Activated CD4-positive, alpha-beta T cell treated with anti-CD3 and anti-CD28 coated beads, Interleukin-2, amount 10 ng/mL, durations not matched to agents 7 days and 5 days (primary cell): ENCODE measurements around the gene MARCHF6. TPM values are rescaled to one million over a fixed set of nuclear protein-coding genes. Genes with fewer than 3 reads are reported as not detected.
"Not testable (repeated sequence)": the region's sequence is repeated elsewhere in the genome, so short reads cannot be mapped to it uniquely, and the experiment has no call there.

ENCODE experiments used
- CTCF ChIA-PET: fragments of 350-600 bp; sonication (Branson Sonifier 250); formaldehyde crosslinking; loops from one replicate; lab custom pipeline; 2021; ENCODE audit warnings: antibody characterized with exemption; lab: Charles Lee
- POLR2A ChIA-PET: fragments of 350-600 bp; sonication (Branson Sonifier 250); formaldehyde crosslinking; loops from one replicate; lab custom pipeline; 2021; ENCODE audit warnings: antibody characterized with exemption; lab: Charles Lee
- DNase-seq: peaks from one replicate; pipeline ENCODE4 v3.0.0-alpha.2; 2020
- H3K27ac Mint-ChIP-seq: one replicate; pipeline ENCODE4 v1.8.0; 2021; ENCODE audit warnings: mild to moderate bottlenecking, moderate library complexity, mixed read lengths
- H3K27me3 Mint-ChIP-seq: one replicate; pipeline ENCODE4 v1.8.0; 2021; ENCODE audit warnings: mixed read lengths
- H3K36me3 Mint-ChIP-seq: one replicate; pipeline ENCODE4 v1.8.0; 2021; ENCODE audit warnings: low read depth, mixed read lengths
- H3K4me1 Mint-ChIP-seq: one replicate; pipeline ENCODE4 v1.8.0; 2021; ENCODE audit warnings: mixed read lengths
- H3K4me3 Mint-ChIP-seq: one replicate; pipeline ENCODE4 v1.8.0; 2021; ENCODE audit warnings: mild to moderate bottlenecking, moderate library complexity, mixed read lengths
- H3K9me3 Mint-ChIP-seq: one replicate; pipeline ENCODE4 v1.8.0; 2021; ENCODE audit warnings: mixed read lengths
- total RNA-seq, 2 experiments: library from RNA; stranded (reverse); gene quantifications; one replicate each; pipeline ENCODE4 v1.2.3, GENCODE V29; 2021

MARCHF6 gene
- total RNA-seq, 2 experiments from 2014 or later: 84.7 to 93.6 TPM

DNA sequence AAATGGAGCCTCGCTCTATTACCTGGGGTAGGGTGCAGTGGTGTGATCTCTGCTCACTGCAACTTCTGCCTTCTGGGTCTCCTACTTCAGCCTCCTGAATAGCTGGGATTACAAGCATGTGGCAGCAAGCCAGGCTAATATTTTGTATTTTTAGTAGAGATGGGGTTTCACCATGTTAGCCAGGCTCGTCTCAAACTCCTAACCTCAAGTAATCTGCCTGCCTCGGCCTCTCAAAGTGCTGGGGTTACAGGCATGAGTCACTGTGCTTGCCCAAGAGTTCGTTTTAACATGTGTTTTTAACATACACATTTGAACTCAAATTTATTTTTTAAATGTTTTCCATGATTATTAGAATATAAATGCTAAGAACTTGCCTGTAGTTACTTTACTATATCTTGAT, 34.2 kb downstream of the MARCHF6 start:
- no peaks in the 10 kb centered on the region for H3K4me1 Mint-ChIP-seq
- peaks cover 43% of the 10 kb centered on the region for H3K36me3 Mint-ChIP-seq
- no peak for DNase-seq
- H3K4me3 Mint-ChIP-seq: no peak overlapping the region
- POLR2A ChIA-PET: no interaction called here
- H3K27me3 Mint-ChIP-seq: no peaks in the 10 kb centered on the region
- H3K27ac Mint-ChIP-seq: no peak overlapping the region
- no peaks in the 10 kb centered on the region for H3K9me3 Mint-ChIP-seq
- CTCF ChIA-PET: no interaction called here

DNA sequence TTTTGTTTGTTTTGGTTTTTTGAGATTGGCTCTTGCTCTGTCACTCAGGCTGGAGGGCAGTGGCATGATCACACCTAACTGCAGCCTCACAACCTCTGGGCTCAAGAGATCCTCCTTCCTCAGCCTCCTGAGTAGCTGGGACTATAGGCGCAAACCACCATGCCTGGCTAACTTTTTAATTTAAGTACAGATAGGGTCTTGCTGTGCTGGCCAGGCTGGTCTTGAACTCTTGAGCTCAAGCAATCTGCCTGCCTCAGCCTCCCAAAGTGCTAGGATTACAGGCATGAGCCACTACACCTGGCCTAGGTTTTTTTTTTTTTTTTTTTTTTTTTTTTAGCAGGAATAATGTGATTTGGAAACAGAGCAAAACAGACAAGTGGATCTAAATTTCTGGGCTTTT, 37.6 kb downstream of the MARCHF6 start:
- ChIA-PET POLR2A (no interaction called here), CTCF (interaction anchor here (0.6 kb wide), 1 partner anchor 95 kb away, joined by 3 read pairs; no protein-coding TSS in a partner anchor)
- Mint-ChIP-seq H3K4me1 (no peaks in the 10 kb centered on the region), H3K4me3 (no peak overlapping the region), H3K36me3 (peaks cover 47% of the 10 kb centered on the region), H3K27ac (no peak overlapping the region), H3K27me3 (no peaks in the 10 kb centered on the region), H3K9me3 (no peaks in the 10 kb centered on the region)
- DNase-seq: no peak

DNA sequence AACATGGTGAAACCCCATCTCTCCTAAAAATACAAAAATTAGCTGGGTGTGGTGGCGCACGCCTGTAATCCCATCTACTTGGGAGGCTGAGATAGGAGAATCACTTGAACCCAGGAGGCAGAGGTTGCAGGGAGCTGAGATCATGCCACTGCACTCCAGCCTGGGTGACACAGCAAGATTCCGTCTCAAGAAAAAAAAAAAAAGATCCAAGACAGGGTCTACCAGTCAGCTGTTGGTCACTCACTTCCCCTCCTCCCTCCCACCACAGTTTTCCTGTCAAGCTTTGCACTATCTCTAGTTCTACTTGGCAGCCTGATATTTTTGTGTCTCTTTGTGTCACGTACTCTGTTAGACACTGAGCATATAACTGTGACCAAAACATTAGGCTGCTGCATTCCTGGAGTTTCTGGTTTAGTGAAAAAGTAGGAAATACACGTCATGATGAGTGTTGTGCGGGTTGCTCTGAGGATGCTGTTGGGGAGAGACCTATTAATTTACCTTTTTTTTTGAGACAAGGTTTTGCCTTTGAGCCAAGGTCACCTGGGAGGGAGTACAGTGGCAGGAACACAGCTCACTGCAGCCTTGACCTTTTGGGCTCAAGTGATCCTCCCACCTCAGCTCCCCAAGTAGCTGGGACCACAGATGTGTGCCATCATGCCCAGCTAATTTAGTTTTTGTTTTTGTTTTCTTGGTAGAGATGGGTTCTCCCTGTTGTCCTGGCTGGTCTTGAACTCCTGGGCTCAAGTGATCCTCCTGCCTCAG, 39.3 kb downstream of the MARCHF6 start:
- not testable (repeated sequence) for H3K9me3 Mint-ChIP-seq, H3K4me3 Mint-ChIP-seq, H3K27me3 Mint-ChIP-seq, DNase-seq, H3K27ac Mint-ChIP-seq, H3K4me1 Mint-ChIP-seq
- H3K36me3 Mint-ChIP-seq: peaks cover 49% of the 10 kb centered on the region
- CTCF ChIA-PET: interaction anchor here (0.7 kb wide), 1 partner anchor 22 kb away, joined by 4 read pairs; no protein-coding TSS in a partner anchor
- POLR2A ChIA-PET: interaction anchor here (0.7 kb wide), 1 partner anchor 116 kb away, joined by 4 read pairs; no protein-coding TSS in a partner anchor

DNA sequence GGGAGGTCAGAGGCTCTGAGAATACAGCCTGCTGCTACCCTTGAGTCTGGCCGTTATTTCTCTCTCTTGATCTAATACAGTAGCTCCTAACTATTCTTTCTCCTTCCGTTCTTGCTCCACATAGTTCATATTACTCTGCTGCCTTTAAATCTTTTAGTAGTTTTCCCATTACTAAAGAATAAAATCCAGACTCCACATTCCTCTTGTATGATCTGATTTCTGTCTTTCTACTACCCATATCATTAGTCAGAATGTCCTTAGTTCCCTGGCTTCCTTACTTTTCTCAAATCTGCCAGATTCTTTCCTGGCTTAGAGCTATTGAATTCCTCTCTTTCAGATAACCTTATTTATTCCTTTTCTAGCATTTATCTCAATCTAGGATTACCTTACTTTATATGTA, 40.0 kb downstream of the MARCHF6 start:
- POLR2A ChIA-PET: no interaction called here
- H3K36me3 Mint-ChIP-seq: peaks cover 46% of the 10 kb centered on the region

DNA sequence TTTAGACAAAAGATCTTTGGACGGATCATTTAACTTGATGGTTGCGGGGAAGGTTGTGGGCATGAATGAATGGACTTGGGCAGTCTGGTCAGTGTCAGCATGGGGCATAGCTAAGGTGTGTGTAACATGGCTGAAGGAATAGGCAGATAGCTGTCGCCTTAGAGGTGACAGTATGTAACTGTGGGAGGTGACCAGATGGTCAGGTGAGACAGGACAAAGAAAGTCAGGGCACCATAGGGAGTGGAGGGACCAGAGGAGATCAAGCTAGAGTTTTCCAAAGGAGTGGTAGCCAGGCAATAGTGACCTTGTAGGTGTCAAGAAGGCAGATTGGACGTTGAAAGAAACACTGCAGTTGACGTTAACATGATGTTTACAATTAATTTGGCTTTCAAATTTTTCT, 43.1 kb downstream of the MARCHF6 start:
- peaks cover 38% of the 10 kb centered on the region for H3K36me3 Mint-ChIP-seq
- H3K4me1 Mint-ChIP-seq: peaks cover 10% of the 10 kb centered on the region
- ChIA-PET POLR2A (no interaction called here), CTCF (interaction anchor here (0.6 to 0.7 kb wide), 2 partner anchors 269 to 301 kb away, joined by 3 read pairs; no protein-coding TSS in a partner anchor)
- no peaks in the 10 kb centered on the region for H3K9me3 Mint-ChIP-seq
- no peak for DNase-seq
- H3K27ac Mint-ChIP-seq: no peak overlapping the region
- no peaks in the 10 kb centered on the region for H3K27me3 Mint-ChIP-seq
- no peak overlapping the region for H3K4me3 Mint-ChIP-seq

More for the DNA sequence above, 40.0 kb downstream of the MARCHF6 start:
- Mint-ChIP-seq H3K27ac (no peak overlapping the region), H3K27me3 (no peaks in the 10 kb centered on the region), H3K4me3 (no peak overlapping the region), H3K9me3 (no peaks in the 10 kb centered on the region), H3K4me1 (no peaks in the 10 kb centered on the region)
- no peak for DNase-seq
- CTCF ChIA-PET: interaction anchor here (0.7 kb wide), 2 partner anchors 21 to 22 kb away, joined by 3 to 4 read pairs; no protein-coding TSS in a partner anchor

DNA sequence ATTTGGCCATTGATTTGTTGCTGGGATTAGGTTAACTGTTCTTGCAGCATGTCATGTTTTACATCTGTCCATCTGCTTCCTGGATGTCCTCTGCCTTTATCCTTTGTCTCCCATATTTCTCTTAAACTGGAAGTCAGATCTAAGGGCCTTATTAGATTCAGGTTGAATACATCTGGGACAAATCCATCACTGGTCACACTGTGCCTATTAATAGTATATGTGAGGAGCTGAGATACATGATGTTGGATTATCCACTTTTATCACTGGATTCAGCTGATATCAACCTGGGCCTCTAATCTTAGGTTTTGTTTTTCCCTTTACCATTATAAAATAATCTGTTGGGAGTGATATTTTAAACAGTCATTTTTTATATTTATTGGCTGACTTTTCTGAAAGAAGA, 46.3 kb downstream of the MARCHF6 start:
- POLR2A ChIA-PET: no interaction called here
- H3K27me3 Mint-ChIP-seq: no peaks in the 10 kb centered on the region

DNA sequence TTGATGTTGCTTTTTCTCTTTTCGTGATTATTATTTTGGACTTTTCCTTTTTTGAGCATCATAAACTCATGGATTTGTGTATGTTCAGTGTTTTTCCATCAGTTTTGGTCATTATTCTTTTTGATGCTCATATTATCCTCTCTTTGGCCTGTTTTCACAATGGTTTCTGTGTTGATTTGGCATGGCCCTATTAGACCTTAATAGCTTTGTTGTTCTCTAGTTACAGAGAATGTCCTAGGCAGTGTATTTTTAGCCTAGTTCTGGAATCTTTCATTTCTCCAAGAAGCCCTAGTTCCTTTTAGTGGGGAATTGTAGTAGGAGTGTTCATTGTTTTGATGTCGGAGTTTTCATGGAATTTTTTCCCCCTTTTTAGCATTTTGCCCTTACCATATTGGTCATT, 46.9 kb downstream of the MARCHF6 start:
- H3K36me3 Mint-ChIP-seq: peaks cover 33% of the 10 kb centered on the region

More for the DNA sequence above, 46.3 kb downstream of the MARCHF6 start:
- Mint-ChIP-seq H3K4me1 (peaks cover 12% of the 10 kb centered on the region), H3K36me3 (peaks cover 37% of the 10 kb centered on the region), H3K9me3 (no peaks in the 10 kb centered on the region), H3K4me3 (no peak overlapping the region), H3K27ac (no peak overlapping the region)
- CTCF ChIA-PET: no interaction called here
- DNase-seq: no peak

DNA sequence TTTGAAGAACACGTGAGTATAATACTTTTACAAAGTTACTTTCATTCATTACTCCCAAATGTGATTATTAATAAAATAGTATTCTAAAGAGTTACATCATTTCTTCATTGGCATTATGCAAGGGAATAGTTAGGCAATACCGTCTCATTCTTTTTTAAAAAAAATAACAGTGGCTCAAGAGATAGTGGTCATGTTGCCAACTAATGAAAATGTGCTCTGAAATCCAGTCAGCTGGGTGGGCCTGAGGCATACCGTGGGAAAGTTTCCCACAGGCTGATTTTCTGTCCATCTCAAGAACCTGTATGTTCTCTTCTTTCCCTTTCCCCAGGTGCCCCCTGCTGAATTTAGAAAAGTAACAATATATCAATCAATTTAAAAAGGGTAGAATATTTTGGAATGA, 47.3 kb downstream of the MARCHF6 start:
- H3K4me1 Mint-ChIP-seq: peaks cover 12% of the 10 kb centered on the region
- no peak for DNase-seq
- no peak overlapping the region for H3K4me3 Mint-ChIP-seq
- no peak overlapping the region for H3K27ac Mint-ChIP-seq
- no peaks in the 10 kb centered on the region for H3K9me3 Mint-ChIP-seq
- peaks cover 31% of the 10 kb centered on the region for H3K36me3 Mint-ChIP-seq
- no peaks in the 10 kb centered on the region for H3K27me3 Mint-ChIP-seq
- ChIA-PET POLR2A (no interaction called here), CTCF (no interaction called here)

More for the DNA sequence above, 46.9 kb downstream of the MARCHF6 start:
- Mint-ChIP-seq H3K9me3 (no peaks in the 10 kb centered on the region), H3K27ac (no peak overlapping the region), H3K4me1 (peaks cover 12% of the 10 kb centered on the region), H3K4me3 (no peak overlapping the region), H3K27me3 (no peaks in the 10 kb centered on the region)
- CTCF ChIA-PET: no interaction called here
- POLR2A ChIA-PET: no interaction called here
- no peak for DNase-seq

DNA sequence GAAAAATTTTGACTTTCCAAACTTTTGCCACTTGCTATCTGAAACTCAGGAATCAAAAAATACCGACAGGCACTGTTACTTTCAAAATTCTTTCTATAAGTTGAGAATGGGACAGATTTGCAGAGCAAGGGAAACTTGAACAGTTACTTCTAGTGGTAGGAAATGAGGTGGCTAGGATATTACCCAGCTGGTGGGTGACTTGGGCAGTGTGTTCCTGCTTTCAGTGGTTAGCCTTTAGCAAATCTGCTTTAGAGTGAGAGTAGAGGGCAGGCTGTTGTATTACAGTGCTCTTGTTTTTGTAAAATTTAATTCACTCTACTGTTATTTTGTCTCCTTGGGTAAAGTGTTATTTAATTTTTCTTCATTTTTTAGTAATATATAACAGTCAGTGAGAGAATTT, 48.0 kb downstream of the MARCHF6 start:
- H3K4me3 Mint-ChIP-seq: no peak overlapping the region
- H3K4me1 Mint-ChIP-seq: peaks cover 12% of the 10 kb centered on the region
- H3K9me3 Mint-ChIP-seq: no peaks in the 10 kb centered on the region
- CTCF ChIA-PET: no interaction called here
- H3K27me3 Mint-ChIP-seq: no peaks in the 10 kb centered on the region
- no peak overlapping the region for H3K27ac Mint-ChIP-seq
- DNase-seq: no peak
- POLR2A ChIA-PET: no interaction called here
- peaks cover 30% of the 10 kb centered on the region for H3K36me3 Mint-ChIP-seq

Other genes with a start within 250 kb of the MARCHF6 start
- gene ATPSCKMT, start 103.8 kb upstream of the MARCHF6 start, total RNA-seq: 10 to 100 TPM; 13.8 to 16.8 TPM
- gene CCT5, start 103.4 kb upstream of the MARCHF6 start, total RNA-seq: 100 to 1,000 TPM; 224 to 241 TPM
- 1 to 10 TPM in 1 of 2 experiments, under 1 TPM in 1; 0.64 to 1.4 TPM for gene CMBL, start 45.8 kb upstream of the MARCHF6 start, total RNA-seq
- gene ROPN1L, start 88.2 kb downstream of the MARCHF6 start, total RNA-seq: 1 to 10 TPM; 3.1 to 4.1 TPM
- 1 to 10 TPM; 3.2 to 3.7 TPM for gene ANKRD33B, start 210.4 kb downstream of the MARCHF6 start, total RNA-seq